GM21381 (cell line): ENCODE measurements around the gene CMPK1.

Source experiments
- ATAC-seq: cut with Tn5 transposase; IDR thresholded peaks from one replicate; pipeline ENCODE4 v1.9.1; 2021; ENCODE audit warnings: mild to moderate bottlenecking, moderate library complexity; ENCODE audit not compliant: unreplicated experiment

Gene CMPK1

DNA sequence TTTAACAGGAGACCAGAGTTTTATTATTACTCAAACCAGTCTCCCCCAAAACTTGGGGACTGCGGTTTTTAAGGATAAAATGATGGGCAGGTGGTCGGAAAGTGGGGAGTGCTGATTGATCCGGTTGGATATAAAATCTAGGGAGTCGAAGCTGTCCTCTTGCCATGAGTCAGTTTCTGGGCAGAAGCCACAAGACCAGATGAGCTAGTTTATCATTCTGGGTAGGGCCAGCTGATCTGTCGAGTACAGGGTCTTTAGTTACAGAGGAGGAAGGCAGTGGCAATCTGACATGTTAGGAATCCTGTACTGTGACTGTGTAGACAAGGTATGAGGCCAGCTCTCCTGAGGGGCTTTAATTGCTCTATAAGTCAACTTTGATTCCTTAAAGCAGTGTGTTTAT, 59.6 kb downstream of the CMPK1 start:
- ATAC-seq = no peak

DNA sequence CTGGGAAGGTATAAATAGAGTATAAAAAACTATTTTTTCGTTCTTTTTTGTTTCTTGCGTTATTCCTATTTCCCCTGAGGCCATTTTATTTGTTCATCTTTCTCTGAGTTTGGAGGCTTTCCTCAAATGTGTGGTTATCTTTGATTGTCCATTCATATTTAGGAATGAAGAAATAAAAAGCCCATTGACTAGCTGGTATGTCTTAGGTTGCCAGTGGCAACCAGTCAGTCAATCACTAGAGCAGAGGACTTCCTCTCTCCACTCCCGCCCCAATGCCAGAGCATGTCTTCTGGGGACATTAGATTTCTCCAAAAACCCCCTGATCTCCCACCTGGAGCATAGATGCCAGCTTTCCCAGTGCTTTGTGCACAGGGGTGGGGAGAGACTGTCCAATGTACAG, 61.8 kb downstream of the CMPK1 start:
- ATAC-seq = no peak

DNA sequence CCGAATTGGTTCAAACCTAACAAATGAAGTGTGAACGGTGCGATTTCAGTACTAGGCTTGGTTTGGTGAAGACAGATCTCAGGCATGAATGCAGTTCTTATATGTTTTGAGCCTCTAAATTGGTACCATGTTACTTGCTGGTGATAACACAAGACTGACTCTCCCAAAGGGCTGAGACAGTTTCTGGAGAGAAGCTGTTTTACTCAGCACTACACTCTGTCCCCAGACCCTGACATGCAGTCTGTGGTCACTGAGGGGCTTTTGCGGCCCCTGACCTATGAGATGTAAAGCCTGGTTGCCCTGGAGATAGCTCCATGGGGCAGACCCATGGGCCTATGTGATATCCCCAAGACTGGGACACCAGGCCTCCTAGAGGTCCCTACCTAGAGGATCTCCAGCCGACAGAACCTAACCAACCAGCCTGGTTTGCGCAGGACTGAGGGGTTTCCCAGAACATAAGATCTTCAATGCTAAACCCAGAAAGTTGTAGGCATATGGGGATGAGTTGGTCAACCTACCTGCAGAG, 63.1 kb downstream of the CMPK1 start:
- ATAC-seq = no peak

DNA sequence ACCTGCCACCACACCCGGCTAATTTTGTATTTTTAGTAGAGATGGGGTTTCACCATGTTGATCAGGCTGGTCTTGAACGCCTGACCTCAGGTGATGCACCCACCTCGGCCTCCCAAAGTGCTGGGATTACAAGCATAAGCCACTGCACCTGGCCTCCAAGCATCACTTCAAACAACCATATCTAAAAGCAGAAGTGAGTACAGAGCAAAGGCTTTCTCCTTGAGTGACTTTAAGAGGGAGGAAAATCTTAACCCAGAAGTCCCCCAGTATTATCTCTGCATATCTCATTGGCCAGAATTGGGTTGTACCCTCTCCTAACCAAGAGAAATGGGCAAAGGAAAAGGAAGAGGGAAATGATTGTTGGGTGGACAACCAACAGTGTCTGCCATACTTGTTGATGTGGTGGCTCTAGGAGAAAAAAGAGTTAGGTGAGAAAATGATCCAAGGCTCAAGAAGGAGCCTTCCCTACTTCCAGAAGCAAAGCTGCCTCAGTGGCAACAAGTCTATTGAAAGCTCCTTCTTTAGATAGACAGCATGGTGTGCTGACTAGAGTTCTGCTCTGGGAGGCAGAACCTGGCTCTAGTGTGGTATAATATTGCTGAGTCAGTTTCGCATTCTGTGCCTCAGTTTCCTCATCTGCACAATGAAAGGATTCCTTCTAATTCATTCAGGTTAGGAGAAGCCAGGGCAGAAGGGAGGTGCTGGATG, 65.7 kb downstream of the CMPK1 start:
- ATAC-seq = no peak

GRCh38 chr1:47399846-47400155, 66.2 kb downstream of the CMPK1 start:
- no peak for ATAC-seq

DNA sequence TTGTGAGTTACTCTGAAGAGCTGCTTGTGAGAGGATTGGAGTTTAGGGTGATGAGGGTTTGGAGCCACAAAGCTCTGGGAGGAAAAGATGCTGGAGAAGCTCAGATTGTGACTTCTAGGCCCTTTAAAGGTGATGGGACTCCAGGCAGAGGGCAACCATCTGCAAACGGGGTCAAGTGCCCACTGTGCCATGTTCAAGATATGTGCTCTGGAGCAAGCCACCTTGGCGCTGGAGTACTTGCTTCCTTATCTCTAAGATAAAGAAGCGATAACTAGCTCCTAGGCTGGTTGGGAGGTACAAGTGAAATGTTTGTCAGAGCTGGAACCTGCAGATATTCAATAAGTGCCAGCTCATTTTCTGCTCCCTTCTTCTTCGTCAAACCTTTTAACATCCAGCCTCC, 68.2 kb downstream of the CMPK1 start:
- ATAC-seq = no peak

DNA sequence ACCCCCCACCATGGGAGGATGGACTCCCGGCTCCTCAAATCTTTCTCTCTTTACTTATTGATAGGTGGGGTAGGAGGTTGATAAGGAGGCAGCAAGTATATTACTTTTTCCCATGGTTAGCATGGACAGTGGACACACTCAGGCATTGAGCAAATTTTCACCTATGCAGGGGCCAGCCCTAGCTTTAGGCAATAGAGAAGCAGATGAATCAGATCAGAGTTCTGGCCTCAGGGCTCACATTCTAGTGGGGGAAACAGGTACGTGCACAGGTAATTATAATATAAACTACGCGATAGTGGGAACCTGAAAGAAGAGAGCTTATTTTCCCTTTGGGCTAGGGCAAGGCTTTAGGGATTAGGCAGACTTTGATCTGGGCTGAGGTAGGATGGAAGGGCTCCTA, 69.0 kb downstream of the CMPK1 start:
- ATAC-seq = no peak

DNA sequence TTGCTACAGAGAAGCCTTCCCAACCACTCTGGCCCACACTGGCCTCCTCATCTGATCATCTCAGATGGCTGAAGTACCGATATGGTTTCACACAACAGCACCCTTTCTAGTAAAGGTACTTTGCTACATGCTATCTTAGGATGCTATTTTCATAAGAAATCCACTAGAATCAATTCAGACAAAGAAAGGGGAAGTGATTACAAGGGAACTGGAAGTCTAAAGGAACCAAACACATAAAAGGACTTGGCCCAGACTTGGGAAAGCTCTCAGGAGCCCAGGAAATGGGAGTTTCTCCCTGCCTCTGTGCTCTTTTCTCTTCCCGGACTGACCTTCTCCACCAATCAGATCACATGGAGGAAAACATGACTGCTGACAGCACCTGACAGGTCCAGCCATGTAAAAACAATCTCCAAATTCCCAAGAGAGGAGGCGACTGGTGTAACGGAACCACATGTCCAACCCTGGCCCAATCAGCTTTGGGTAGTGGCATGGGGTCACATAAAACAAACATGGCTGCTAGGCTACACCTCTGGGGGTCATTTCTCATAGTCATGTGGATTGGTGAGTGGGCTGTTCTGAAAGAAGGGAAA, 69.8 kb downstream of the CMPK1 start:
- no peak for ATAC-seq

GRCh38 chr1:47405697-47406096, 72.1 kb downstream of the CMPK1 start:
- ATAC-seq = no peak

DNA sequence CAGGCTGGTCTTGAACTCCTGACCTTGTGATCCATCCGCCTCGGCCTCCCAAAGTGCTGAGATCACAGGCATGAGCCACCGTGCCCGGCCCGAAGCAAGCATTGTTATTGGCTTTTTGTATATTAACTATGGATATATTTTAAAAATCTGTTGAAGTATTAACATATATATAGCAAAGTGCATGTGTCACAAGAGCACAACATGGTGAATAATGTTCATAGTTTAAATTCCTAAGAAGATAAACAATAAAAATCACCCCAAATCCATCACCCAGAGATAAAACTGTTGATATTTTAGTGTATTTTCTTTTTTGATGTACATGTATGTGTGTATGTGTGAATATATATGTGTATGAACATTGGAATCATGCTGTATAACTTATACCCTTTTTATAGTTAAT, 73.4 kb downstream of the CMPK1 start:
- ATAC-seq = no peak

- no peak for ATAC-seq
Observed at GRCh38 chr1:47407481-47407880, 73.9 kb downstream of the CMPK1 start.

DNA sequence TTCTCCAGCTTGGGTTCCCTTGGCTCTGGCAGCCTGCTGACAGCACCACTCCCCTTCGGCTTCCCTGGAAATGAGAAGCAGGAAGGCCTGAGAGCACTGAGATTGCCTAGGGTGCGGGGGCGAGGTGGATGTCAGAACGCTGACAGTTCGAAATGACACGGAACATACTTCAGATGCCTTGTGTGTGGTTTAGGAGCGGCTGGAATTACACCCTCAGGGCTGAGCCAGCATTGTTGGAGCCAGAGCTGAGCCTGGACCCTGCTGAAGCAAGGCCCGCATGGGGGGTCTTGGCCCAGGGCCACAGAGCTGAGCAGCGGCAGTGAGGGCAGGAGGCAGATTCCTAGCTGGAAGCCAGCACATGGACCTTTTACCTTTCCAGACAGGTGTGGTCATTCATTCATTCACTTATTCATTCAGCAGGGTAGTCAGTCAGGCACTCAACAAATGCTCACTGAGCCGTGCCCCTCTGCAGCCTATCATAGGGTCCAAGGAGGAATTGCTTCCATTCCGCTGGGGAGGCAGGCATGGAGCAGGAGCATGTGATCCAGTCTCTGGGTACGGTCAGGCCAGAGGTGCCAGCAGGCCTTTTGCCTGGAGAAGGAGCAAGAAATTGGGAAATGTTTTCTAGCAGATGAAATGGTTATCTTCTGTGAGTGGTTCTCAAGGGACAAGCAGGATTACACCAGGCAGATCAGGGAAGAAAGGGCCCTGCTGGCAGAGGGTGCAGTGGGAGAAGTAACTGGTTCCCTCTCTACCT, 75.9 kb downstream of the CMPK1 start:
- ATAC-seq = no peak

DNA sequence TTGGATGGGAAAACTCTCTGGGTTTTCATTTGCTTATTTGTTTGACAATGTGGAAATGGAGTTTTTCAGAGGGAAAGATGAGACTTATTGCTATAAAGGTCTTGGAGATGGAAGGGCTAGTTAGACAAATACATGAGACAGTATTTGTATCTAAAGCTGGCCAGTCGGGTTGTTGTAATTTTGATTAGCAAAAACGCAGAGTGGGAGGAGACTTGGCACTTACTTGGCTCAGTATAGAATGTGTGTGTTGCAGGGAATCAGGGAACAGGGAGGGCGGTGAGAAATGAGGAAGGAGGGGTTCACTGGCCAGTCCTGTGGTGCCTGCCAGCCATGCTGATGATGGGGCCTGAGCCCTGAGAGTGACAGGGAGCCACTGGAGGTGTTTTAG, 76.5 kb downstream of the CMPK1 start:
- no peak for ATAC-seq

- no peak for ATAC-seq
Observed at GRCh38 chr1:47411436-47411835, 77.8 kb downstream of the CMPK1 start.

DNA sequence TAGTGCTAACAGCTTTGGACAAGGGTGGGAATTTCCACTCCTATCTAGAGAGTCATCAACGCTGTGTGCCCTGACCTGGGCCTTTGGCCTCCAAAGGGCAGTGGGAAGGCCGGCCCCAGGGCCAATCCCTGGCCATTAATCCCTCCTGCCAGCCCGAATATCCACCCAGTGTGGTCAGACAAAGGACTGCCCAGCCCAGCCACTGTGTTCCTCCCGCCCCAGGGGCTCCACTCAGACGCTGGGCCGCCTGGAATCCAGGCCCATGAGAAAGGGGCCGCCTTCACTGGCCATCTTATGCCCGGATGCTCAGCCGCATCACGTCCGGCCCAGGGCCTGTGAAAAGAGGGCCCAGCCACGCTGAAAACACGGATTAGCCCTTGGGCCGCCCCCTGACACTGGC, 78.8 kb downstream of the CMPK1 start:
- no peak for ATAC-seq

- no peak for ATAC-seq
Observed at GRCh38 chr1:47415728-47416318, 82.2 kb downstream of the CMPK1 start, which contains the start of gene FOXE3. Gene FOXE3 (plus strand): TSS chr1:47416285. CDS start chr1:47416316, 31 bp downstream.

GRCh38 chr1:47416319-47417169, 83.0 kb downstream of the CMPK1 start:
- no peak for ATAC-seq

DNA sequence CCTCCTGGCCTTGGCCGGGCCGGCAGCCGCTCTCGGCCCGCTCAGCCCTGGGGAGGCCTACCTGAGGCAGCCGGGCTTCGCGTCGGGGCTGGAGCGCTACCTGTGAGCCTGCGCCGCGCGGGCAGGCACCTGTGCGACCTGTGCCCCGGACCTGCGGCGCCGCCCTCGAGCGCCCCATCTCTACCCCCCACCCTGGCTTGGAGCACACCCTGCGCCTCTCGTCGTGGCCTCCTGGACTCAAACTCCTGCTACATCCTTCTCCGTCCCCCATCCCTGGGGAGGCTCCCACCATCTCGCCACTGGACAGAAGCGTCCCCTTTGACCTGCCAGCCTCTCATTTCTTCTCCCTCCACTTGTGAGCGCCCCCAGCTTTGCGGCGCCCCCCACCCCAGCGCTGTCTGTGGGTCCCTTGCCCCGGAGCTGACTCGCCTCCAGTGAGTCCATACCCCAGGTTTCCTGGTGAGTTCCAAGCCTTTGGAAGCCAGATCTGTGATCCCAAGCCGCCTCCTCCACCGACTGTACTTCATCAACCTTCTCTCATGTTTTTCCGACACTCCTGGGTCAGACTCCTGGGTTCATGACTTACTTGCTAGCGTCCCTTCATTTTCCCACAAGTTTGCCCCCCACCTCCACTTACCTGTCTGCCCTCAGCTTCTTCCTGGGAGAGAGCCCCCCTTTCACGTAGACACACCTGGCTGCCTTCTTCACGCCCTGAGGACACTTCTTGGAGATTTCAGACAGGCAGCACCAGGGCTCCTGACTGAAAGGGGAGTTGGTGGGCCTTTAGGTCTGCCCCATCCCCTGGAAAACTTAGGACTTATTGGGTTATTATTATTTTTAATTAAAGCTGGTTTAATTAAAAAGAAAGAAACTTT, 83.8 kb downstream of the CMPK1 start:
- ATAC-seq = no peak

DNA sequence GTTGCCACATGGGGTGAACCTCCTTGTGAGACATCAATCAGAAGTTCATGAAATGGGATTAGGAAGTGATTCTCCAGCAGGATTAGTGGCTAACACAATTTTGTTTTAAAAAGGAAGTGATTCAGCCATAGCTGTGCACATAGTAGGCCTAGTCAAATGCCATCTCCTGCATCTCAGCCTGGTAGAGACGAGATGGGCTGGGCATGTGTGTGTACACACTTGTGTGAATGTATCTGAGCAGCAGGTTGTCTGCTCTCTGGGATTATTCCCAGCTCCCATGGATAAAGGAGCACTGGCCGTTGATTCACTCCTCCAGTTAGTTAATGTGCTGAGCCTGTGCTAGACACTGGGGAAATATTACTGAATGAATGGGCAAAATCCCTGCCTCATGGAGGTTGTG, 84.5 kb downstream of the CMPK1 start:
- no peak for ATAC-seq
